Choroid plexus epithelial cell (primary cell): ENCODE data around the gene AK2.

Experiments
- DNase-seq: peaks from one replicate; pipeline ENCODE4 v3.0.0-alpha.2; 2010; ENCODE audit warnings: low read depth
- H3K4me3 ChIP-seq: 2 replicates; pipeline ENCODE4 v1.5.1; 2011; ENCODE audit warnings: low read depth, mild to moderate bottlenecking, control low read depth, low read length, moderate library complexity
- CTCF ChIP-seq: conservative IDR thresholded peaks from 2 replicates; pipeline ENCODE4 v1.5.1; 2011; ENCODE audit warnings: low read depth, mild to moderate bottlenecking, control low read depth, inconsistent platforms, low read length, moderate library complexity

AK2 gene

GRCh38 chr1:32965251-32965747 lies 71.4 kb downstream of the AK2 start:
- no peak for DNase-seq
- TF ChIP-seq CTCF: no peak
- H3K4me3 ChIP-seq: peak overlapping the region; percentile 90

GRCh38 chr1:32964461-32965250 lies 72.0 kb downstream of the AK2 start, which contains the start of gene RNF19B:
TSS of gene RNF19B (minus strand) at chr1:32964809. CDS start at chr1:32964685, 124 bp downstream.
- TF ChIP-seq CTCF: no peak
- DNase-seq: peak; percentile 95
- H3K4me3 ChIP-seq: peak within 1 kb of the TSS; percentile 90

GRCh38 chr1:32963746-32964460 lies 72.8 kb downstream of the AK2 start:
- peak overlapping the region; percentile 90 for H3K4me3 ChIP-seq
- peak; percentile 47 for DNase-seq
- TF ChIP-seq CTCF: no peak

GRCh38 chr1:32962248-32962896 lies 74.3 kb downstream of the AK2 start:
- DNase-seq: peak; percentile 45

GRCh38 chr1:32960819-32961355 lies 75.8 kb downstream of the AK2 start:
- no peak overlapping the region for H3K4me3 ChIP-seq
- DNase-seq: no peak
- TF ChIP-seq CTCF: no peak

More at GRCh38 chr1:32962248-32962896, 74.3 kb downstream of the AK2 start:
- peak overlapping the region; percentile 90 for H3K4me3 ChIP-seq
- TF ChIP-seq CTCF: no peak

GRCh38 chr1:32960342-32960741 lies 76.3 kb downstream of the AK2 start:
- no peak overlapping the region for H3K4me3 ChIP-seq
- no peak for TF ChIP-seq CTCF
- DNase-seq: no peak
